GM21447 (cell line): ENCODE data around the gene STX18.
"Not testable (repeated sequence)": the region's sequence is repeated elsewhere in the genome, so short reads cannot be mapped to it uniquely, and the experiment has no call there.

Experiments used
- ATAC-seq: cut with Tn5 transposase; IDR thresholded peaks from one replicate; pipeline ENCODE4 v1.9.1; 2021; ENCODE audit not compliant: unreplicated experiment

STX18 gene

DNA sequence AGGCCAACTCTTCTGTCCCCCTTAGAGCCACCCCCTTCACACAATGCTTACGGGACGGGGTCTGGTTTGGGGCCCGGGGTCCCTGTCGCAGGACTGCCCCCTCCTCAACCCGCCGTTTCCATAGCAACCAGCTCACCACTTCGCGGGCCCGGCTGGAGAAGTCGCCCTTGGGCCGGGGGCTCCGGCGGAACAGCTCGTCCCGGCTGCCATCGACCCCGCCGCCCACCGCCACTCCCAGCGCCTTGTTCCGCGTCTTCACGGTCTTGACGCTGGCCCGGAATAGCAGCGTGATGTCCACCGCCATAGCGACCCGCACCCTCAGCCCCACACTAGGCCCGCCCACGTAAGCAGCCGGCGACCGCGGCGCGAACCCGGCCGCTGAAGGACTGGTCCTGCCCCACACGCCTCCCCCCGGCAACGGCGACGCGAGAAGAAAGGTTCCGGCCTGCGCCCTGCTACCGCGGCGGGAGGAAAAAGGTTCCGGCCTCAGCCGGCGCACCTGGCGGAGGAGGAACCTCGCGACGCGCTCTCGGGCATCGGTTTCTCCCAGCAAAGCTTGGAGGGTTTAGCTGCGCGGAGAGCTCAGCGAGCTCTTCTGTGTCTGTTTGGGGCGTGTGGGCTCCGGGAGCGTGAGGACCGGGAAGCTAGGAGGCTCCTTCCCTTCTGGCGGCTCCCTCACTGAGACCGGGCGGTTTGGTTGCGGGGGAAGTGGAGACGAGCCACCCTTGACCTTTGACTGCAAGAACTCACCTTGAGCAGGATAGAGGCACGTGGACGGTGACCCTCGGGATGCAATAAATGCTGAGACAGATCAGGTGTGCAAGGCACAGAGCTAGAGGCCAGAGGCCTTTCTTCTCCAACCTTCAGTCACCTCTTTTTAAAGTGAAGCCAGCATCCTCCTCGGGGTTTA, at the start of gene STX18:
Gene STX18 (minus strand): TSS at position 388 of the 910 bp plus-strand sequence. CDS start 84 bp downstream, at position 304.
- ATAC-seq, result peak; percentile 81

GRCh38 chr4:4591071-4591470, 49.2 kb upstream of the STX18 start:
- no peak for ATAC-seq

DNA sequence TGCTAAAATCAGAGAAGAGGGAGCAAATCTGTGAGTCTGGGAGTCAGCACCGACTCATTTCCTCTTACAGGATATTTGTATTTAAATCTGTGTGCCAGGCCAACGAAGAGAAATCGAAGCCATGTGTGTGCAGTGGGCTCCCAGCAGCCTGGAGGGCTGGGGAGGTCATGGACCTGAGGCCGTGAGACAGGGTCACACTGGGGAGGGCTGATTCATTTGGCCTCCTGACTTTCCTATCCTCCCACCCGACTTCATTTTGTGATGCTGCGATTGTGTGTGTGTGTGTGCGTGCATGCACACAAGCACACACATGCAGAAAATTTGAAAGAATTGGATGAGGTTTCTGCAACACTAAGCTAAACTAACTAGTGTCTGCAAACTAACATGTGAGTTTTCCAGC, 48.7 kb upstream of the STX18 start:
- ATAC-seq, result no peak

DNA sequence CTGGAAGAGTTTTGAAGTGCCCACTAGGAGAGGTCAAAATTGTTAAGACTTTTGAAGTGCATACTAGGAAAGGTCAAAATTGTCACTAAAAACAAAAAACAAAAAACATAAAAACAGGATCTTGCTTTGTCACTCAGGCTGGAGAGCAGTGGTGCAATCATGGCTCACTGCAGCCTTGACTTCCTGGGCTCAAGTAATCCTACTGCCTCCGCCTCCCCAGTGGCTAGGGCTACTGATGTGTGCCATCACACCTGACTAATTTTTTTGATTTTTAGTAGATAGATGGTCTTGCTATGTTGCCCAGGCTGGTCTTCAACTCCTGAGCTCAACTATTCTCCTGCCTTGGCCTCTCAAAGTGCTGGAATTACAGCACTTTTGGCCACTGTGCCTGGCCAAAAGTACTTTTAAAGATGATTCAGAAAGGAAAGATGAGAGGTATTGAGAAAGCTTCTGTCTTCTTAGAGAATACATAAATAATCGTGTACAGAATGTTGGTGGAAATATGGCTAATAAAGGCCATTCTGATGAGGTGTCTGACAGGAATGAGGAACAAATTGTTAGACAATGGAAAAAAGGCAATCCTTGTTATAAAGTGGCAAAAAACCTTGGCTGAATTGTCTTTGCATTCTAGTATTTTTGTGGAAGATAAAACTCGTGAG, 43.3 kb upstream of the STX18 start:
- no peak for ATAC-seq

- no peak for ATAC-seq
Observed at GRCh38 chr4:4583606-4584005, 41.8 kb upstream of the STX18 start.

- ATAC-seq, result no peak
Observed at GRCh38 chr4:4582653-4583052, 40.8 kb upstream of the STX18 start.

DNA sequence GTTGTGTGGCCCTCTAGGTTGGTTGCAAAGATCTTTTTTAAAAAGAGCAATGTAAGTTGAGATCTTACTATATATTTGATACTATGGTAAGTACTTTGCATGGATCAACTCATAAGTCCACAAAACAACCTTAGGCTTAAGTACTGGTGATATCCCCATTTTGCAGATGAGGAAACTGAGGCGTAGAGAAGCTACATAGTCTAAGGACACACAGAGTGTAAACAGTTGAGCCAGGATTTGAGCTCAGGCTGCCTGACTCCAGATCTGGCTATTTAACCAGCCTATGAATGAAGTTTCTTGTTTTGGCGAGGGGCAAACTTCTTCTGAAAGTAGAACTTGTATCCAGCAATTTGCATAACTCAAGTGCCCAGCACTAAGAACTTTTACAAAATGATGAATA, 38.6 kb upstream of the STX18 start:
- no peak for ATAC-seq

DNA sequence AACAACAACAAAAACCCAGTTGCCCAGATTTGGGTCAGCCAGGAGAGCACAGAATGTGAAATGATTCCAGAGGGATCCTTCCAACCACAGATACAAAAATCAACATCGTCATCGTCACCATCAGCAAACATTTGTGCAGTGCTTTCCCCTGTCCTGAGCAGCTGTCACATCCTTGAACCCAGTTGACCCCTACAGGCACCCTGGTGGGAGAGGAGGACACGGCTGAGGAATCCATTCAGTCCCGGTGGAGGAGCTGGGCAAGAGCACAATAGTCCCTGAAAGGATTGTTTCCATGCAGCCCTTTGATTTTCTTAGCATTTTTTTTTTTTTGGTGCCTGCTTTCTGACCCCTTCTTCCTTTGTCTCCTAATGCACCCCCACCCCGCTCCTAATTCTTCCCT, 37.1 kb upstream of the STX18 start:
- ATAC-seq, result no peak

- ATAC-seq, result no peak
Observed at GRCh38 chr4:4577359-4577875, 35.6 kb upstream of the STX18 start.

DNA sequence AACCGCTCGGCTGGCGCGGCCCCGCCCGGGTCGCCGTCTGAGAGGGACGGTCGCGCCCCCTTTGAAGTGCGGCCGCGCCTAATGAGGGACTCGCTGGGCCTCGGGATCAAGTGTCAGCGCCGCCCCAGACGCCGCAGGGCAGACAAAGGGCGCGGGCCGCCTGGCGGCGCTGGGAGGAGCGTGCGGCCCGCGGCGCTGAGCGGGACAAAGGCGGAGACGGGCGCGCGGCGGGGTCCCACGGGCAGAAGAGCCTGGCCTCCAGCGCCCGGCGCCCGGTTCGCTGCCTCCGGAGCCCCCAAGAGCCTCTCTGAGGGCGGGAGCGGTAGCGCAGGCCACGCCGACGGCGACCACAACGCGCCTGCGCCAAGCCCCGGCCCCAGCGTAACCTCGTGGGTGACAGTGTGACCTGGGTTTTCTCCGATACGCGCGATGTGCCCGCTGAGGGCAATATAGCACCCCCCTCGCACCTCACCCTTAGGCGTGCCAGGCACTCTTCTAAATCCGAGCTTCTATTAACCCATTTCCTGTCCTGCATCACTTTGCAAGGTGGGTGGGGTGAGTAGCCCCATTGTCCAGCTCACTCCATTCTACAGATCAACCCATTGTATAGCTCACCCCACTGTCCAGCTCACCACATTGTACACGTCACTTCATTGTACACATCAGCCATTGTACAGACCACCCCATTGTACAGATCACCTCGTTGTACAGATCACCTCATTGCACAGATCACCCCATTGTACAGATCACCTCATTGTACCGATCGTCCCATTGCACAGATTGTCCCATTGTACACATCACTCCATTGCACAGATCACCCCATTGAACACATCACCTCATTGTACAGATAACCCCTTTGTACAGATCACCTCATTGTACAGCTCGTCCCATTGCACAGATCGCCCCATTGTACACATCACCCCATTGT, 33.7 kb upstream of the STX18 start:
- peak; percentile 69 for ATAC-seq

- no peak for ATAC-seq
Observed at GRCh38 chr4:4574792-4575191, 32.9 kb upstream of the STX18 start.

DNA sequence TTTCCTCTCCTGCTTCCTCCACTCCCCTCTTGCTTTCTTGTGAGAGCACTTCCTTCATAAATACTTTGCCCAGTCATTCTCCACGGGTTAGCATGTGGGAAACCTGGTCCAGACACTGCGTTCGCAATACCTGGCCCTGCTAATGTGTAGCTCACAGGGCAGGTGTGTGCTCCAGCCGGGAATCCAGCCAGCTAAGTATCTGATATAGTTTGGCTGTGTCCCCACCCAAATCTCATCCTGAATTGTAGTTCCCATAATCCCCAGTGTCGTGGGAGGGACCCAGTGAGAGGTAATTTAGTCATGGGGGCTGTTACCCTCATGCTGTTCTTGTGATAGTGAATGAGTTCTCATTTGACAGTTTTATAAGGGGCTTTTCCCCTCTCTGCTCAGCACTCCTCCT, 32.2 kb upstream of the STX18 start:
- ATAC-seq, result no peak

- no peak for ATAC-seq
Observed at GRCh38 chr4:4572821-4573220, 31.0 kb upstream of the STX18 start.

DNA sequence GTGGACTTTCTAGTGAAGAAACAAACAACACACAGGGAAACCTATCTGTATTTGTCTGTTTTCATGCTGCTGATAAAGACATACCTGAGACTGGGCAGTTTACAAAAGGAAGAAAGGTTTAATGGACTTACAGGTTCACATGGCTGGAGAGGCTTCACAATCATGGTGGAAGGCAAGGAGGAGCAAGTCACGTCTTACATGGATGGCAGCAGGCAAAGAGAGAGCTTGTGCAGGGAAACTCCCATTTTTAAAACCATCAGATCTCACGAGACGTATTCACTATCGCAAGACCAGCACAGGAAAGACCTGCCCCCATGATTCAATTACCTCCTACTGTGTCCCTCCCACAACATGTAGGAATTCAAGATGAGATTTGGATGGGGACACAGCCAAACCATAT, 28.0 kb upstream of the STX18 start:
- not testable (repeated sequence) for ATAC-seq

DNA sequence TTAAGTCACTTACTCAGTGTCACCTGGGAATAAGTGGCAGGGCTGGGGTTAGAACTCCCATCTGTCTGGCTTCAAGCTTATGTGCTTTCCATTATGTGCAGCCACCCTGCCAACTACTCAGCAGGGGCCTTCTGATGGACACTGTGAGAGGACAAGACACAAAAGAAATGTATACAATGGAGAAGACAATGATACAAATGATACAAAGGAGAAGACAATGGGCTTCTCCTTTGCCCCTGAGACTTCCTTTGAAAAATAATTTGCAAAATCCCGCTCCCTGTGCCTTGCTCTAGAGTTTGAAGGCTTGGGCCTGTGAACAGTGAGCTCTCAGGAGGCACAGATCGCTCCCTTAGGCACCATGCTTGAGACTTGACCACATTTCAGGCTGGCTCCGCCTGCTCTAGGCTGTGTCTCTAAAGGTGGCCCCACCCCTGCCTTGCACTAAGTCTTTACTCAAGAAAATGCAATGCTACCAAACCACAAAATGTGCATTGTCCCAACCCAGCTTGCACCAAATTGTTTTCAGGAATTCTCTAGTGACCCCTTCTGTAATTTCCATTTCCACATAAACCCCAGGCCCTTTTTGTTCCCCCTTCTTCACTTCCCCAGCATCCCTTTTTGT, 27.1 kb upstream of the STX18 start:
- ATAC-seq, result no peak

DNA sequence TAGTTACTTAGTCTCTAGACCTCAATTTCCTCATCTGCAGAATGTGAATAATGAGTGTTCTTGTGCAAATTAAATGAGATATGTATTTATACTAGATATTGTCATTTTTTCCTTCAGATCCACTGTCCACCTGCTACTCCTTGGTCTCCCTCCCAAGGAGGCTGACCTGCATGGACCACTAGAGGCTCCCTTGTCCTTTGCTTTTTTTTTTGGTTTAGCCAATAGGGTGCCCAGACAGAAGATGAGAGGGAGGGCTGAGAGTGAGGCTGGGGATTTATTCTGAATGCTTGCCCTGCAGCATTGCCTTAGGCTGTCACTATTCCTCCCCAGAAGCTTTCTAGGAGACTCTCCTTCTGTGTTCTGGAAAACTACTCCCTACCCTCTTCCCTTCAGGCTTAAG, 24.5 kb upstream of the STX18 start:
- ATAC-seq, result not testable (repeated sequence)

GRCh38 chr4:4564522-4564921, 22.7 kb upstream of the STX18 start:
- no peak for ATAC-seq

DNA sequence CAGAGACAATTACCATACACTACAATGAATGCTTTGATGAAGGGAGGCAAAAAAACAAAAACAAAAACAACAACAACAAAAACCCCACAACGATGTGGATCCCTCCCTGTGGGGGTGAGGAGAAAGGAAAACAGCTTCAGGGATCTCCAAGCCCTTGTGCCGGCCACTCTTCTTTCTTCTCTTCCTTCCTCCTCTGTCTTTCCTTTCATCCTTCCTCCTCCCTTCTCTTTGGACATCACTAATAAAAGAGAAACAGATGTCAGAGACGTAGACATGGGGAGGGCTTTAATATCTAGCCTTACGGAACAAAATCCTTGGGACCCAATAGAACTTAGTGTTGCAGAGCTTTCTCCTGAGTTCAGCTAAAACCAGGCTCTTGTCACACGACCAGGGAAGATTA, 18.8 kb upstream of the STX18 start:
- no peak for ATAC-seq

DNA sequence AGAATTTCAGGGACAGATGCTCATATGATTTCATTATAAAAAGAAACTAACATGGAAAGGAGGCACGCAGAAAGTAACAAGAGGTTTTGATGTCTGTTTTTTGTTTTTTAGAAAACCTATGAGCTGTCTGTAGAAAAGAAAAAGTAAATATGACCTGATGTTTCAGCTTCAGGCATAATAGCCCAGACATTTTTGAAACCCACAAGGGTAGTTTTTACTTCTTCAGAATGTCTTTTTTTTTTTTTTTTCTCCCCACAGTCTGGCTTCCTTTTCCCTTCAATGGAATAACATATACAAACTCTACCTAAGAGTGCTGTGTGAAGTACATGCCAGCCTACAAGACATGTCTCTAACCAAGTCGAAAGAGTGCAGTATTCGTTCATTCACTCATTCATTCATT, 18.3 kb upstream of the STX18 start:
- no peak for ATAC-seq

GRCh38 chr4:4559596-4559995, 17.7 kb upstream of the STX18 start:
- ATAC-seq, result no peak

- ATAC-seq, result no peak
Observed at GRCh38 chr4:4558881-4559280, 17.0 kb upstream of the STX18 start.
